Skeletal muscle cell (primary cell): ENCODE results near the gene ZNF280B.
"Not testable (repeated sequence)": the region's sequence is repeated elsewhere in the genome, so short reads cannot be mapped to it uniquely, and the experiment has no call there.

Experiments
- DNase-seq: peaks from one replicate; pipeline ENCODE4 v3.0.0-alpha.2; 2010; ENCODE audit warnings: low read depth
- H3K4me3 ChIP-seq: 2 replicates; pipeline ENCODE4 v1.5.1; 2011; ENCODE audit warnings: low read depth, mild to moderate bottlenecking, control low read depth, low read length, moderate library complexity

The ZNF280B gene

DNA sequence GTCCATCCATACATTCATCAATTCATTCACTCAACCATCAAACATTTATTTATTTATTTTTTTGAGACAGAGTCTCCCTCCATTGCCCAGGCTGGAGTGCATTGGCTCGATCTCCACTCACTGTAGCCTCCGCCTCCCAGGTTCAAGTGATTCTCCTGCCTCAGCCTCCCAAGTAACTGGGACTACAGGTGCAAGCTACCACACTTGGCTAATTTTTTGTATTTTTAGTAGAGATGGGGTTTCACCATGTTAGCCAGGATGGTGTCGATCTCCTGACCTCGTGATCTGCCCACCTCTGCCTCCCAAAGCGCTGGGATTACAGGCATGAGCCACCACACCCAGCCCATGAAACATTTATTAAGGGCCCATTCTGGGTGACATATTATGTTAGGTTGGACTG, 37.4 kb downstream of the ZNF280B start:
- DNase-seq, H3K4me3 ChIP-seq: not testable (repeated sequence)

- DNase-seq = no peak
These were observed 39.0 kb downstream of the ZNF280B start for GRCh38 chr22:22469527-22469926.

DNA sequence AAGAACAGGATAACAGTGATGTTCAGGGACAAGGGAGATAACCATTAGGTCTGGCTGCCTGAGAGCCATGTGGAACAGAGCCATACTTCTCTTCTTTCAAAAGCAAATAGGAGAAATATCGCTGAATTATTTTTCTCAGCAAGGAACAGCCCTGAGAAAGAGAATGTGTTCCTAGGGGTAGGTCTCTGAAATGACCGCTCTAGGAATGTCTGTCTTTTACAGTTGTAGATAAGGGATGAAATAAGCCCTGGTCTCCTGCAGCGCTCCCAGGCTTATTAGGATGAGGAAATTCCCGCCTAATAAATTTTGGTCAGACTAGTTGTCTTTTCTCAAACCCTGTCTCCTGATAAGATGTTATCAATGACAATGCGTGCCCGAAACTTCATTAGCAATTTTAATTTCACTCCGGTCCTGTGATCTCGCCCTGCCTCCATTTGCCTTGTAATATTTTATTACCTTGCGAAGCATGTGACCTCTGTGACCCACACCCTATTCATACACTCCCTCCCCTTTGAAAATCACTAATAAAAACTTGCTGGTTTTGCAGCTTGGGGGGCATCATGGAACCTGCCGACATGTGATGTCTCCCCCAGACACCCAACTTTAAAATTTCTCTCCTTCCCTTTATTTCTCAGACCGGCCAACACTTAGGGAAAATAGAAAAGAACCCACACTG, 39.6 kb downstream of the ZNF280B start:
- not testable (repeated sequence) for H3K4me3 ChIP-seq, DNase-seq

More at GRCh38 chr22:22469527-22469926, 39.0 kb downstream of the ZNF280B start:
- H3K4me3 ChIP-seq = no peak overlapping the region

- no peak overlapping the region for H3K4me3 ChIP-seq
- DNase-seq = no peak
These were observed 41.4 kb downstream of the ZNF280B start for GRCh38 chr22:22467112-22467511.

DNA sequence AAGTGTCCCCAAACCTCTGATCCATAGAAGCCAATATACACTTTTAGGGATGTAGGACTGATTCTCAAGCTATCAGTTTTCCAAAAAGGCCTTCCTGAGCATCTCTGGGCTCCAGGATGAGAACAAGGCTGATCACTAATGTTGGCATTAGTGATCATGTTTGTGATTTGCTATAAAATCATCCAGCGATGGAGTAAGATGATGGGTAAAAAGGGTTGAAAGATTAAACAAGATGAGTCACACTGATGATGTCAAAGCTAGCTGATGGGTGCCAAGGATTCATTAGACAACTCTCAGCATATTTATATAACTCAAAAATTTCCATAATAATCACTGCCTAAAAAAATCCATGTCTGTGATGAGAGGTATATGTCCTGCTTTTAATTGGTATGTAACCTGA, 42.8 kb downstream of the ZNF280B start:
- no peak for DNase-seq
- no peak overlapping the region for H3K4me3 ChIP-seq

DNA sequence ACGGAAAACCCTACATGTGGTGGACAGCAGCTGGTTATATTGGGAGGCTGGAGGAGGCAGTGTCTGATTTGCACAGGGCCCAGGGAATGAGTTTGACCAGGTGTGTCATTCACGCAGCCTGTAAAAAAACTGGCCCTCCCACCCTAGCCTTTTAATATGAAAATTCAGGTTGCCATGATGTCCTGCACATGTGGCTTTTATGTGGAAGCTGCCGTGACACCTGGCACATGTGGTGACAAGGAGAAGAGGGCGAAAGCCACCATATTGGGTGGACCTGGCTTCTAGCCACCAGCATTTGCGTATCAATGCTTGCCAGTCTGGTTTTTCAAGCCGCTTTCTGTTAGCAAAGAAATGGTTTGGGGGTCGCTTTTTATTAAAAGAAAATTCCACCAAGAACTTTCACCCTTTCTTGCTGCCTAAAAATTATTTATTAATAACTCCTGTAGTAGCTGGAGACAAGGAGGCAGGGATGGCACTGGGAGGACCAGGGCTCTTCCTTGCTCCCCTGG, 43.4 kb downstream of the ZNF280B start:
- no peak overlapping the region for H3K4me3 ChIP-seq
- DNase-seq = no peak

DNA sequence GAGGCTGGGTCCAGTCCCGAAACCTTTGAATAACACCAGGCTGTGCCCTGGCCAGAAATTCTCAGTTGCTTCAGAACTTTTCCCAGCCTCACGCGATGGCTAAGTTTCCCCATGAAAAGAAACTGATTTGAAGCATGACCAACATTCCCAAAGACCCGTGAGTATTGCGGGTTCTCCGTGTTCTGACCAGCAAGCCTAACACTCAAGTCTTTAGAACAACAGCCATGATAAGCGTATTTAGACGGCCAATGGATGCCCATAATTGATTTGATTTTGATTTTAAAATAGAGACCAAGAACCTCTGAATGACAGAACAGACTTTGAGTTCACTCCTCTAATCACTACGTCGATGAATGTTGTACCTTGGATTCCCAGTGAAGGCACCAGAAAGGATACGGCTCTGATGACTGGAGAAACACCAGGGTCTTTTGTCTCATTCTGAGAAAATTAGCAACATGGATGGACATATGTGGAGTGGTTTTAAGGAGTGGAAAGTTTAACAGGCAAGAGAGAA, 43.9 kb downstream of the ZNF280B start:
- DNase-seq = no peak
- no peak overlapping the region for H3K4me3 ChIP-seq

- no peak overlapping the region for H3K4me3 ChIP-seq
- no peak for DNase-seq
These were observed 44.5 kb downstream of the ZNF280B start for GRCh38 chr22:22463855-22464540.

DNA sequence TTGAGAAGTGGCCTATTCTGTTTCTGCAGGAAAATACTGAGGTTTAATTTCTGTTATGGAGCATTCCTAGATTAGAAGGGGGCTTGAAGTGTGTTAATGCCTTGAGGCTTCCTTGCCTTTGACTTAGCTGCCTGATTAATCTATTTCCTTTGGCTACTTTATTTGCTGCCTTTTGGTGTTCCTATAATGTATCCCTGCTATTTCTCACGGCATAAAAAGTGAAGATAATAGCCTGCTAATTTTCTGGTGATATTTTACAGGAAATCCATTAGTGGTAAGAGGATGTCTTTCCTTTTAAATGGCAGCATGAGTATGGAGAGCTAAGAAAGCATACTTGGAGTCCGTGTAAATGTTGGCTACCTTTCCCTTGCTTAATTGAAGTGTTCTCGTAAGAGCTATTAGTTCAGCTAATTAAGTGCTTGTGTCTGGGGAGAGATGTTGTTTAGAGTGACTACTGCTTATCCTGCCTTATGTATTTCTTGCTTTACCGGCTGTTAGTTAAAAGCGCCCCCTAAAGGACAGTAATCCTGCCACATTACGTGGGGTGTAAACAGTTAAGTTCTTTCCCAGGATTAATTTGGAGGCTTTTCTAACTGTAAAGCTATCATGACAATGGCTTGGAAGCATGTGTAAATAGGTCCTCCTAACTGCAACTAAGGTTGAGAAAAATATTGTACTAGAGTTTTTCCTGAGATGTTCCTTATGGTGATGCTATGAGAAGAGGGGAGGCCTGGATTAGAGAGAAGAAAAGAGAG, 45.6 kb downstream of the ZNF280B start:
- no peak for DNase-seq
- H3K4me3 ChIP-seq = no peak overlapping the region

GRCh38 chr22:22461583-22461982, 47.0 kb downstream of the ZNF280B start:
- no peak for DNase-seq

GRCh38 chr22:22461111-22461510, 47.4 kb downstream of the ZNF280B start:
- no peak overlapping the region for H3K4me3 ChIP-seq
- no peak for DNase-seq

More at GRCh38 chr22:22461583-22461982, 47.0 kb downstream of the ZNF280B start:
- H3K4me3 ChIP-seq = no peak overlapping the region

DNA sequence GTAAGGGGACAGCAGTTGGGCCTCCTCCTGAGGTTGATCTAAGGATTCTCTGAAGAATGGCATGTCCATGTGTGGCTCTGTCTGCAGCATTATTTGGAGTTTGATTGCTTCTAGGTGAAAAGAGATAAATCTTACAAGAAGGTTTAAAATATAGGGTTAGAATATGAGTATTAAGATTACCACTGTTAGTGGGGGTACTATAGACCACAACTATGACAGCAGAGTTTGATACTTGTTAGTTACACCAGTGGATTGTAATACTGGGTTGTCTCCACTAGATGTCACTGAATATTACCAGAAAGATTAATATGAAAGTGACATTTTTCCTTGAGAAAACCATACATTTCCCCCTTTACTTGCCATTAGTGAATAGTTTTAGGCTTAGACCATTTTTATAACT, 47.9 kb downstream of the ZNF280B start:
- no peak for DNase-seq
- no peak overlapping the region for H3K4me3 ChIP-seq

- no peak for DNase-seq
- H3K4me3 ChIP-seq = no peak overlapping the region
These were observed 48.5 kb downstream of the ZNF280B start for GRCh38 chr22:22460060-22460459.

- no peak for DNase-seq
These were observed 49.5 kb downstream of the ZNF280B start for GRCh38 chr22:22458896-22459588.

DNA sequence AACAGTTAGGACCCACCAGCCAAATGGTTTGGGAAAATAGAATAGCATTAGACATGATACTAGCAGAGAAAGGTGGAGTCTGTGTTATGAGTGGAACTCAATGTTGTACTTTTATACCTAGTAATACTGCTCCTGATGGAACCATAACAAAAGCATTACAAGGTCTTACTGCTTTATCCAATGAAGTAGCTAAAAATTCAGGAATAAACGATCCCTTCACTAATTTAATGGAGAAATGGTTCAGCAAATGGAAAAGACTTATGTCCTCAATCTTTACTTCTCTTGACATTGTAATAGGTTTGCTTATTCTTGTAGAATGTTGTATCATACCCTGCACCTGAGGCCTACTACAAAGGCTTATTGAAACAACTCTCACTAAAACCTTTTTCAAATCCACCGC, 50.2 kb downstream of the ZNF280B start:
- H3K4me3 ChIP-seq = no peak overlapping the region
- no peak for DNase-seq

More at GRCh38 chr22:22458896-22459588, 49.5 kb downstream of the ZNF280B start:
- no peak overlapping the region for H3K4me3 ChIP-seq

GRCh38 chr22:22454997-22455396, 53.5 kb downstream of the ZNF280B start:
- no peak for DNase-seq
- H3K4me3 ChIP-seq = no peak overlapping the region

DNA sequence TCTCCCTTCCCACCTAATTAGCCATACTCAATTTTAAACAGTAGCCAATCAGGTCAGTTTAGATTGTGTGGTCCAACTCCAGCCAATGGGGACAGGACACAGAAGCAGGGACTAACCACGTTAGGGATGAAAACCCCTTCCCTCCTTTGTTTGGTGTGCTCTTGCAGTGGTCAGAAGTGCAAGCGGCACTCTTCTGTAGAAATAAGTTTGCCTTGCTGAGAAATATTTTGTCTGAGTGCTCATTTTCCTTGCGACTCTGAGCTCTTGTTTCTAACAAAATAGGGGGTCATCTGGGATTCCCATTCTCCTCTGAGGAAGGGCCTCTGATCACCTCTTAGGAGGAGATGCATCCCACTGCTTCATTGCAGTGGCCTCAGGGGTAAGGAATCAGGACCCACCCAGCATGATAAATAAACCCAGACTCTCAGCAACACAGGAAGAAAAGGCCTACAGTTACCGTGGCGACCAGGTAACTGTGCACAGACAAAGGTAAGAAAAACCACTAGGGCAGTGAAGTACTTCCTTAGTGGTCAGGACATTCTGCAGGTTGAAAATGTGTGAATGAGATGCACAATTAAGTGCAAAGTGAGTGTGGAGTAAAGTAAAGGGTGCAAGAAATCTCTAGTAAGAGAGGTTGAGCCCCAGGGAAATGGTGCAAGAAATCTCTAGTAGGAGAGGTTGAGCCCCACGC, 55.4 kb downstream of the ZNF280B start:
- no peak for DNase-seq
- H3K4me3 ChIP-seq = no peak overlapping the region

GRCh38 chr22:22452211-22452610, 56.3 kb downstream of the ZNF280B start:
- H3K4me3 ChIP-seq = no peak overlapping the region
- no peak for DNase-seq

DNA sequence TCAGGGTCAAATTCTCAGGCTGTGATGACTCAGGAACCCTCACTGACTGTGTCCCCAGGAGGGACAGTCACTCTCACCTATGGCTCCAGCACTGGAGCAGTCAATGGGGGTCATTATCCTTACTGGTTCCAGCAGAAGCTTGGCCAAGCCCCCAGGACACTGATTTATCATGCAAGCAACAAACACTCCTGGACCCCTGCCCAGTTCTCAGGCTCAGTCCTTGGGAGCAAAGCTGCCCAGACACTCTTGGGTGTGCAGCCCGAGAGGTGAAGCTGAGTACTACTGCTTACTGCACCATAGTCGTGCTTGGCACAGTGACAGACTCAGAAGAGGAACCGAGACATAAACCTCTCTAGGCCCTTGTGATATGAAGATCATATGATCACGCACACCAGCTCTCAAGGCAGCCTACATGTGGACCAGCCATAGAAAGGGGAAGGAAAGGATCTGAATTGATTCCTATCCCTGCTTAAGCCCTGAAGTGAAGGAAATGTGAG, 58.2 kb downstream of the ZNF280B start:
- no peak for DNase-seq
- no peak overlapping the region for H3K4me3 ChIP-seq
